AG08396 (cell line): ENCODE data around the gene C9.
"Not testable (repeated sequence)": the region's sequence is repeated elsewhere in the genome, so short reads cannot be mapped to it uniquely, and the experiment has no call there.

ENCODE experiments used
- DNase-seq: peaks from one replicate; pipeline ENCODE4 v3.0.0; 2012; ENCODE audit warnings: low spot score, mixed read lengths

The C9 gene

GRCh38 chr5:39371367-39371635, 7.0 kb upstream of the C9 start:
- no peak for DNase-seq

GRCh38 chr5:39370555-39371366, 6.5 kb upstream of the C9 start:
- DNase-seq, result no peak

- DNase-seq, result no peak
Observed at GRCh38 chr5:39369123-39369815, 5.0 kb upstream of the C9 start.

- no peak for DNase-seq
Observed at GRCh38 chr5:39368116-39368515, 3.8 kb upstream of the C9 start.

GRCh38 chr5:39367711-39368110, 3.4 kb upstream of the C9 start:
- DNase-seq, result no peak

GRCh38 chr5:39363217-39363616, 1.1 kb downstream of the C9 start:
- DNase-seq, result no peak

GRCh38 chr5:39362646-39363045, 1.6 kb downstream of the C9 start:
- no peak for DNase-seq

- no peak for DNase-seq
Observed at GRCh38 chr5:39361306-39361705, 3.0 kb downstream of the C9 start.

GRCh38 chr5:39360471-39361111, 3.7 kb downstream of the C9 start:
- no peak for DNase-seq

GRCh38 chr5:39356263-39356662, 8.0 kb downstream of the C9 start:
- no peak for DNase-seq

GRCh38 chr5:39355324-39355723, 9.0 kb downstream of the C9 start:
- DNase-seq, result no peak

- no peak for DNase-seq
Observed at GRCh38 chr5:39353717-39354399, 10.4 kb downstream of the C9 start.

GRCh38 chr5:39352951-39353350, 11.3 kb downstream of the C9 start:
- no peak for DNase-seq

- DNase-seq, result no peak
Observed at GRCh38 chr5:39352170-39352569, 12.1 kb downstream of the C9 start.

GRCh38 chr5:39349484-39349883, 14.8 kb downstream of the C9 start:
- DNase-seq, result no peak

GRCh38 chr5:39342460-39342859, 21.8 kb downstream of the C9 start:
- no peak for DNase-seq

GRCh38 chr5:39341896-39342295, 22.4 kb downstream of the C9 start:
- no peak for DNase-seq

- no peak for DNase-seq
Observed at GRCh38 chr5:39340506-39340905, 23.8 kb downstream of the C9 start.

GRCh38 chr5:39337252-39337915, 26.9 kb downstream of the C9 start:
- DNase-seq, result no peak

- not testable (repeated sequence) for DNase-seq
Observed at GRCh38 chr5:39334296-39334695, 30.0 kb downstream of the C9 start.

- DNase-seq, result no peak
Observed at GRCh38 chr5:39333104-39333503, 31.2 kb downstream of the C9 start.

GRCh38 chr5:39331861-39332381, 32.4 kb downstream of the C9 start:
- DNase-seq, result no peak
